Activated T-cell treated with anti-CD3 and anti-CD28 coated beads for 48 hours (primary cell): ENCODE data around the gene PAX8.

ENCODE experiments used
- DNase-seq: peaks from one replicate; pipeline ENCODE4 v3.0.0-alpha.2; 2020; ENCODE audit warnings: low read depth

Gene PAX8

DNA sequence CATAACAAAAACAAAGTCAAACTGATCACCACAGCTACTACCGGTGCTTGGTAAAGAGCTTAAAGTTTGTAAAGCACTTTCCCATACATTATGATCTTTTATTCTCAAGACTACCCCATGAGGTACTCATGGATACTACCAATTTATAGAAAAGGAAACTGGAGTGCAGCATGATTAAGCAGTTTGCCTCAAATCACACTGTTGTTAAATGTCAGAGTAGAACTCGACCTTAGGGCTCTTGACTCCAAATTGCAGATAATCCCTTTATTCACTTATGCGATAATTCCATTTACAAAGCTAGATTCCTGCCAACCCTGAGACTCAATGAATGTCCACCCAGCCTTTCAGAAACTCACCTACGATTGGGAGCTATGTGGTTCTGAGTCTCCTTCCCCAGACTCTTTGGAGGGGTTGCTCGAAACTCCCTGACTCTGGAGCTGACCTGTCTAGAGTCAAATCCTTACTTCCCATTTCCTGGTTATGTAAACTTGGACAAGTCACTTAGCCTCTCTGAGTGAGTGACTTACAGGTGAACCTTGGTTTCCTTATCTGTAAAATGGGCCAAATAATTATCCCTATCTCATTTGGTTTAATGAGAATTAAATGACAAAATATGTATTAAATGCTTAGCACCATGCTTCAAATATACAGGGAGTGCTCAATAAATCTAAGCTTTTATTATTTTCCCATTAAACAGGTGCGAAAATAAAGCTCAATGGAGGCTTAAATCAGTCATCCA is 57.6 kb downstream of the PAX8 start:
- DNase-seq = no peak

DNA sequence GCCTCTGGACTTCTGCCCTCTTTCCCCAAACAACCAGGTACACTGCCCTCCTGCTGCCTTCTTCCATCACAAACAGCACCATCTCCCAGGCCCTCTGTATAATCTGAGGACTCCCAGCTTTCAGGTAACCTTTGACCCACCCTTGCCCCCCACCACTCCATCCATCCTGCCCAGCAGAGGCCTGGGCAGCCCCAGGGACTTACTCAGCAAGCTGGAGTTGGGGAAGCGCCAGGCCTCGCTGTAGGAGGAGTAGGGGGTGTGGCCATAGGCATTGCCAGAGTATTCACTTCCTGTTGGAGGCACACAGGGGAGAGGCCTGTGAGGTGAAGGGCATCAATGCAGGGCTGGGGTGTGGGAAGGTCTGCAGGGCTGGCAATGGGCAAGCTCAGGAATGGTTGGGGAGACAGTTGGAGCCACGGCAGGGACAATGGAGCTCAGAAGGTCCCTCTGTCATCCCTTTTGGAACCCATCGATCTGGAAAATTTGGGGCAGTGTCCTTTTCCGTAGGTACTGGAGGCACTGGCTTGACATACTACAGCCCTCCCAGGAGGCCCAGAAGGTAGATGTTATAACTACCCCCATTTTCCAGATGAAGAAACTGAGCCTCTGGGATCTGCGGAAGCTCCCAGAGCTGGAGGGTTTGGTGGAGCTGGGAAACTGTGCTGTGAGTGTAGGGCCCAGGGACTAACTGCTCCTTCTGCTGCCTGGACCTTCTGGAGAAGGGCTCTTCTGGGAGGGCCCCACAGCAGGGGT is 58.7 kb downstream of the PAX8 start:
- DNase-seq = no peak

DNA sequence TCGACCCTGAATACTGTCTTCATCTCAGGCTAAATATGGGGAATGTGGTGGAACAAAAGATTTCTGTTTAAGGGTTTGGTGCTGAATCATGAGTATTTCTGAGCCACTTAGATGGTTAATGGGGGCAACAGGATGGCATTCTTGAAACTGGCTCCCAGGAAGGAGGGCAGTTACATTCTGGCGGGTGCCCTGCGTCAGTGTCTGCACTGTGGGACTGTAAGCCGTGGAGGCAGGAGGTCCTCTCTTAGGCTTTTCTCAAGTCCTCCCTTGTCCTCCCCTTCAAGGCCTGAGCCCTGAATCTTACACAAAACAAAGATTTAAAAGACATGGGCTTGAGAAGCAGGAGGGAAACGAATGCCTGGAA is 59.2 kb downstream of the PAX8 start:
- DNase-seq = no peak

DNA sequence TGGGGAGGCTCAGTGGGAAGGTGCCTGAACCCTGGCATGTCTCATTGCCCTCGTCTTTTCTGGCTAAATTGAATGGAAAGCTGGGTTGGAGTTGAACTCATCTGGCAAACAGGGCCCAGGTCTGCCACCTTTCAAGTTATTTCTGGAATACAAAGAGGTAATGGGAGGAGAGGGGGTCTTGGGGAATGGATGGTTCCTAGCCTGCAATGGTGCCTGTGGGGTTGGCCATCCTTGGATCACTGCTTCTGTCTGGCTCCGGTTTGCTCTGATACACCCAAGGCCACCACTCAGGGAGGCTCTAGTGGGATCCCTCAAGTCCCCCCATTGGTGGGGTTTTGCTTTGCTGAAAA is 59.7 kb downstream of the PAX8 start:
- DNase-seq = no peak

DNA sequence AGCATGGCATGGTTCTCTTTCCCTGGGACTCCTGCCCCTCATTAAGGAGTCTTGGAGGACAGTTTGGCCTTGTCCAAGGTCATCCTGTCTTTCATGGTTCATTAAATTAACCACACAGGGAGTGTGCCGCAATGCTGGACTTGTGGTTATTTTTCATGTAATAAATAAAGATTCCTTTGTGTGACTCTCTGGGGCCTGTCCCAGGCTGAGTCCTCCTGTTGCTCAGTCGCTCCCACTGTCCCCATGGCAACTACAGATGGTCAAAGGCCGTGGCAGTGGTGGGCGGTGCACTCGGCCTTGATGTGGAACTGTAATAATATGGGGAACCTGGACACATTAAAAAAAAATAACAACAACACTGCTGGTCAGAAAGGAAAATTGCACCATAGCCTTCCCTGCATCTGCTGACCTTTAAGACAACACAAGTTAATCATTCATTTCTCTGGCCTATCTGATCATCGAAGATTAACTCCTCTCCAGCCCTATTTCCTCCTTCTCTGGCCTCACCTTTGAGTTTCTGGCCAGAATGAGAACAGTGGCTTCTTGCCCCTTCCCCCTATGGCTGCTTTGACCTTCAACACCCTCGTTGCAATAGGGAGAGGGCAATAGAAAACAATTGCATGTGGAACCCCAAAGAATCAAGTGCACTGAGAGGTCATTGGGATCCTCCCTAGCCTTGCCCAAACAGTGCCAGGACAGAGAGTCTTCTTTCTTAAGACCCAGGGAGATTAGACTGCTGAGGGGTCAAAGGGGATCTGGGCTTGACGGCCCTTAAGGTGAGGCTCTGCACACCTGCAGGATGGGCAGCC is 60.2 kb downstream of the PAX8 start:
- DNase-seq = no peak

DNA sequence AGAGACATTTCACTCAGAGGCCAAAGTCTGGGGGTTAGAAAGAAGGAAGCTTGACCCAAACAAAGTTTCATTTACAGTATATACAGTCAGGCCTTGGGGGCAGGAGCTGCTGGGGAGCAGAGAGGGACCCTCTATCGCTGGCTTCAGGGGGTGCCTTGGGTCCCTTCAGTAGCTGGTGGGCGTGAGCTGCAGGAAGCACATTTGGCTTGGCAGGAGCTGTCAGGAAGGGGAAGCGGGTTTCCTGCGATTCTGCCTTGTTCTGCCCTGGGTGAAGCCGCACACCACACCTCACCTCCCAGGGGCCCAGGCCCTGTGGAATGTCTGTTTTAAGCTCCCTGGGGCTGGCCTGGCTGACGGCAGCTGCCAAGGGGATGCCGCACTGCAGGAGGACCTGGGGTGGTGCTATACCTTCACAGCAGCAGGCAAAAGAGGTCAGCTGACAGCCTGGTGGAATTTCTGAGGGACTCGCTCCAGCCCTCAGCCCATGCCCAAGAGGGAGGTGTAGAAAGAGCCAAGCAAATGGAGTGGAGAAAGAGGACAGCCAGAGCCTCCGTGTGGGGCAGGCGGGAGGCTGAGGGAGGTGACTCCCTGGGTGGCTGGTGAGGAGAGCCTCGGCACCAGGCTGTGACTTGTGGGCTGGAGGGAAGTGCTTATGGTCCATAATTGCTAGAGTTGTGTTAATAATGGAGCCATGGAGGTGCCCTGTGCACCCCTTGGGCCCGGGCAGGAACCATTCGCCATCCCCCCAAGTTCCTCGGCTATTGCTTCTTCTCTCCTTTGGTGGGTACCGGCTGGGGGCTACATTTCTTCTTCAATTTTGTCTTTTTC is 61.1 kb downstream of the PAX8 start:
- no peak for DNase-seq

DNA sequence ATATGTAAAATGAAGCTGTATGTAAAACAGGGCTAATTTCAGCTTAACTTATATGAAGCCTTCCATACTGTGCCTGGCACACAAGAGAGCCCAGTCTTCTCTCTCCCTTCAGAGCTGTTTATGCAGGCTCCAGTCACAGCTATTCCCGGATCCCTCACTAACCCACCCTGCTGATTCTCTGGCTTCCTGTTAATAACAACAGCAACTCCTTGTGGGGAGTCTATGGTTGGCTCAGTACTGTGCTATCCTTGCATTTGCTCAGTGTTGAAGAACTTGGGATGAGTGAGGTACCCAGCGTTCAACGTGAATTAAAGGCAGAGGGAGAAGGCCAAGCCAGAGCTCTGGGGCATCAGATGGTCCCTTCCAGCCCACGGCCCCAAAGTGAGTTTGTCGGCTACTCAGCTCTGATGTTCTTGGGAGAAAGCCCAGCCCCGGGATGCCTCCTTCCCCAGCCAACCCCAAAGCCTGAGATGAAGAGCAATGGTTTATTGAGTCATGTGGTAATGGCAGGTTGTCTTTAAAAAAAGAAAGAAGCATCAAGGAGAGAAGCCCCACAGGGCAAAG is 61.7 kb downstream of the PAX8 start:
- DNase-seq = no peak

DNA sequence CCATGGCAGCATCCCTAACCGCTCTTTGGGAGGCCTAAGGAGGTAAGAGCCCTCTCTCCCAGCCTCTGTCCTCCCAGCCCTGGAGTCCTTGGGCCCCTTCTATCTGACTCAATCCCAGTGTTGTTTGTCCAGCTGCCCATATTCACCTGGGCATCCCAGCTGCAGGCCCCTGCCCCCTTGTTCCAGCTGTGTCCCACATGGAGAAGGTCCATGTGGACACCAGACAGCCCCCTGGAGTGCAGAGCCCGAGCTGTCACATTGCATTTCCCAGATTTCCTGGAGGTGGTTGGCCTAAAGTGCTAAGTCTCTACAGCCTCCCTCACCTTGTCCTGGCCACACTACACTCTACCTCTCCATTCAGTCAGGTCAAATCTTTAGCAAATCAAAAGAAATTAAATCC is 62.4 kb downstream of the PAX8 start:
- no peak for DNase-seq

DNA sequence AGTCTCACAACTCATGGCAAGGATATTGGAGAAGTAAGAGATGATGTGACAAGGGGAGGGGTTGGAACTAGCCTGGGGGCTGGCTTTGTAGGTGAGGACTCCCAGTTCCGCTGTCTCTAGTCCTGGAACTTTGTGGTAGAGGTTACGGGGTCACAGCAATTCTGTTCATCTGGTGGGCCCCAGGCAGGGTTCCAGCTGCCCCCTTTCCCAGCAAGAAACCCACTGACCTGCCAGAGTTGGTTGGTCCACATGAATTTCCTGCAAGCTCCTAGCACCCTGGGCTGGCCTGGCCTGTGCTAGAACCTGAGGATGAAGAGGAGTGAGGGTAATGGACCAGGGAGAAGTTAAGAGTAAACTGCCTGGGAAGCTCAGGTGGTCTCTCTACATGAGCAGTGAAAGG is 63.7 kb downstream of the PAX8 start:
- DNase-seq = no peak

DNA sequence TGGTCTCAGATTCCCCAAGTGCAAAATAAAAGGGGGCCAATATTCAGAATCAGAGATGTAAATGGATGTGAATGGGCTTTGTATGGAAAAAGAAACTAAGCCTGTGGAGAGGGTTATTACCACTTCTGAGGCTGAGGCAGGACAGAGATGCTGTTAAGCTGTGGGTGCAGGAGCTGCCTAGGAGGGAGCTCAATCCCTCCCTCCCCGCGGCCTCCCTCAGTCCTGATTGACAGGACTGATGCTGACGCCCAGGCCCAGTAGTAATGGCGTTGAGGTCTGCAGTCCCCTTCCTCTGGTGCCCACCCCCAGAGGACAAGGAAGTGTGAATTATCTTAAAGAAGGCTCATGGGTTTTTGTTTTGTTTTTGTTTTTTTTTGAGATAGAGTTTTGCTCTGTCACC is 64.6 kb downstream of the PAX8 start:
- no peak for DNase-seq

DNA sequence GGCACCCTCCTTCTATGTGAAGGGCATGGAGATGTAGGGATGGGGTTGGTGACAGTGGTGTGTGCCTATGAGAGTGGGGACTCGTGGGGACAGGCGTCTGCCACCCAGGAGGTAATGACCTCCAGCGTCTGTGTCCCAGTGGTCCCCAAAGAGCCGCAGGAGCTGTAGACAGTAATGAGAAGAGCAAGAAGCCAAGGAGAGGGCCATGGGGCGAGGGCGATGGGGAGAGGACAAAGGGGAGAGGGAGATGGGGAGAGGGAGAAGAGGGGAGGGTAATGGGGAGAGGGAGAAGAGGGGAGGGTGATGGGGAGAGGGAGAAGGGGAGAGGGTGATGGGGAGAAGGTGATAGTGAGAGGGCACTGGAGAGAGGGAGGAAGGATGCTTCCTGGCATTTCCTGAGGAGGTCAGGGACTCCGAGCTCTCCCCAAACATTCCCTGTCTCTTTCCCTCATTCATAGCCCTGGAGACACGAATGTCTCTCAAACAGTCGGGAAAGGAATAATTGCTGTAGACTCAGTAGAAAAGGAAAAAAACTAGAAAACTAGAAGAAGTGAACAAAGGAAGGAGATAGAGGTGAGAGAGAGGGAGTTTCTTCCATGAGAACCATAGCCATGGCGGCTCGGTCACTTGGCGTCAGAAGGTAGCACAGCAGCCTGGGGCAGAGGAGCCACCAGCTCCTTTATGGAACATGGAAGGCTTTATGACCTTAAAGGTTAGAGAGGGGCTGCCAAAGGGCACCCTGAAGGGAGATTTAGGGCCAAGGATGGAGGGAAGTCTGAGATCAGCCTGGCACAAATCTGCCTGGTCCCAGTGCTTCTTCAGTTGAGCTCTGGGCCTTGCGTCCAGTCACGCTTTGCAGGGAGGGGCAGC is 65.4 kb downstream of the PAX8 start:
- no peak for DNase-seq

DNA sequence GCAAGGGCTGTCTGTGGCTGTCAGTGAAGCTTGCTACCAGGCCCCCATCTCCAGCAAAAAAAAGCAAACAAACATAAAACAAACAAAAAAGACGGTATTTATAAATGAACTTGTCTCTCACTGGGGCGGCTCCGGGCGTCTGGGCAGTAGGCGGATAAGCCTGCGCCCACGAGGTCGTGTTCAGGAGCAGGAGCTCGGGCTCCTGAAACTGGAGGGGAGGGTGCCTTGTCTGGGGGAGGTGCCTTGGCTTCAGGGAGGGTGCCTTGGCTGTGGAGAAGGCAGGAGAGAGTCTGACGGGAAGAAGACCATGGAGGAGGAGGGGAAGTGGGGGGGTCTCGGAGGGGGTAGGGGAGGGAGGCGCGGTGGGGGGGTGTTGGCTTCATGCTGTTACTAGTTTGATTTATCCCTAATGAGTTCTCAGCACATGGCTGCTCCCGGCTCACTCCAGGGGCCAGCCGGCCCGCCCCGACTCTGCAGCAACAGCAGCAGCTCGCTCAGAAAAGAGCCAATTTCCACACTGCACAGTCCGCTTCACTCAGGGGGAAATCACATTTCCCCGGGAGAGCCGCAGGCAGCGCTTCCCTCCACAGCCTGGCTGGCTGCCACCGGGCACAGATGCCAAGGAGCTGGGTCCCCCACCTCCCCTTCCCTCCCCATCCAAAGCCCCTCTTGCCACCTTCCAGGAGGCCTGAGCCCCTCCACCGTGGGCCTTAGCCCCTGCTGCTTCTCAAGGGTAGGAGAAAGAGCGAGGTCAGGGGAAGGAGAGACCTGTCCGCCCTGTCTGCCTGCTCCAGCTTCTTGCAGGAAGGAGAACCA is 66.3 kb downstream of the PAX8 start:
- no peak for DNase-seq

DNA sequence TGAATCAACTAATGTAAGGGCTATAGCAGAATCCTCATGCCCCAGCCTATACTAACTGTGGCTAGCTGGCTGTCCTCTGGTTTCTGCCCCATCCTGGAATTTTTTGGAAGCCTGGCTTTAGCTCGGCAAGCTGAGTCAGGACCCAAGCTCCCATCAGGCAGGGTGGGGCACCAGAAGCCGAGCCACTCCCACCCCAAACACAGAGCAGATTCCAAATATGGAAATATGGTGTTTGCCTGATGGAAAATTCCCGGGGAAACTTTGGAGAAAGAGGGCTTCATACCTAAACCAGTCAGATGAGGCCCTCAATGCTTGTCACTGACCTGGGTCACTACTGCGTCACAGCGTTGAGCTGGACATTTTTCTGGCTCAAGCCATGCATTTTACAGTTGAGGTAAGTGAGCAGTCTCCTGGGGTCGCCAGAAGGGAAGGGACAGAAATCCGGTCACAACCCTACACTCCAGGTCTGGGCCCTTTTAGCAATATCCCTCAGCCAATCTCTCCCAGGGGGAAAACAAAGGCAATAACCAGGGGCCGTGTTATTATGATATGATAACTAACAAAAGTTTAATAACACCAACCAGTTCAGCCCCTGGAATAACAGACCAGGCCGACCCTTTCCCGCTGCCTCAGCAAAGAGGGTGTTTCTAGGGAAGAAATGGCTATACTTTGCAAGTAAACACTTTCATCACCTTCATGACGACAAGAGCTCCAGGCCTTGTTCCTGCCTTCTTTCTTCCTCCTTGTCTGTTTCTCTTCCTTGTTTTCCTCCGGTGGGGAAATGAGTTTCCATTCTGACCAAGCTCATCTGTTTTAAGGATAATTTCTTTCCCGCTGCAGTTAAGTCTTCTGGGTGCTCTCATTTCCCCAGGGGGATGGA is 67.3 kb downstream of the PAX8 start:
- DNase-seq = no peak

DNA sequence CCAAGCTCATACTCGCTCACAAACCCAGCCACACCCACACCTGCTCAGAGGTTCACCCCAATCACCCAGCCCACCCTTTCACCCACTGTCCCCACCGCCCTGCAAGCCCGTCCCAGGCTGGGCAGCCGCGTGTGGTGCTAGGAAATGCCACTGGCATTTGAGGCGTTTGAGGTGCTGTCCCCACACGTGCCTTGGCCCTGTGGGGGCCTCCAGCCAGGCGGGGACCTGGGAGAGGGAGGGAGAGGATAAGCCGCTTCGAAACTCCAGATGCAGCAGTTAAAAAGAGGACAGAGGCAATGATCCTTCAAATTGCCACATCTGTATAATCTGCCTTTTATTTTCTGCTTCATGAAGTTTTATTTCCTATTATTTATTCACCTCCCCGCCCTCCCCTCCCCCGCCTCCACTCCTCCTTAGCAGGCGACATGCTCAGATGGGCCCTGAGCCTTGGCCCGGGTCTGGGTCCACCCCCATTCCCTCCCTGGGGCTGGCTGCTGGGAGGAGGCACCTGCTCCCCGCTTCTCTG is 69.0 kb downstream of the PAX8 start:
- DNase-seq = no peak

DNA sequence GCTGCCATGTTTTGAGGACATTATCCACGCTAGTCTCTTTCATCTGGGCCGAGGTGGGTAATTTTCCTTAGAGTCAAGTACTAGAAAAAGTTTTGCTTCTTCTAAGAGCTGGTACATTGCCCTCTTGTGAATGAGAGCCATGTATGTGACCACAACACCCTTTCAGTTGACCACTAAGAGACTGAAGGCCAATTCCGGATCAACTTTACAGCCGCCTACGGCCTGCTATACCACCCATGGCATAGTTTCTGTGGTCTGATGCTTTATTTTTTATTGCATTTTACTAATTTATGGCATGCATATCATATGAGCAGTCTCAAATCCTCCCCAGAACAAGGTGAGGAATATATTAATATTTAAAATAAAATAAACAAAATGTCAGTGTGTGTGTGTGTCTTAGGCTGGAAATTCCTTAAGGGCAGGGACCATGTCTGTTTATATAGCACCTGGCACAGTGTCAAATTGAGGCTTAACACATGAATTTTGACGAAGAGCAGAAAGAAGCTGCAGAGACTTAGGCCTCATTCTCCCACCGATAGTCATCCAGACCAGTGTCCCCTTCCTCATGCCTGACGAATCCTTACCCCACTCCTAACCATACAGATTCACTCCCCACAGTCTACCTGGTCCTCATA is 69.6 kb downstream of the PAX8 start:
- DNase-seq = no peak

DNA sequence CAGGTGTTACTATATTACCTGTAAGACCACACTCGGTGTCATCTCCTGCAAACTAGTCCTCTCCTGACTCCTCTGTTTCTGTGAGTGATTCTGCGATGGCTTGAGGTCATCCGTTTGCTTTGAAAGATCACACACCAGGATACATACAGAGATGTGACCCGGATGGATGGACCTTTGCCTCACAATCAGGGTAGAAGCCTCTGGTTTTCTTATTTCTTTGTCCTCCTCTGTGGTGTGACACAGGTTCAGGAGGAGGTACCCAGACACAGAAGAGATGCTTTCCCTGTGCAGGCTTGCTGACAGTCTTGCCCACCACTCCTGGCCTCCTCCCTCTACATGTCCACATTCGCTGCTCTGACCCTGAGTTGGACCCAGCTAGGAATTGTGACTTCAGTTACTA is 70.3 kb downstream of the PAX8 start:
- DNase-seq = no peak

DNA sequence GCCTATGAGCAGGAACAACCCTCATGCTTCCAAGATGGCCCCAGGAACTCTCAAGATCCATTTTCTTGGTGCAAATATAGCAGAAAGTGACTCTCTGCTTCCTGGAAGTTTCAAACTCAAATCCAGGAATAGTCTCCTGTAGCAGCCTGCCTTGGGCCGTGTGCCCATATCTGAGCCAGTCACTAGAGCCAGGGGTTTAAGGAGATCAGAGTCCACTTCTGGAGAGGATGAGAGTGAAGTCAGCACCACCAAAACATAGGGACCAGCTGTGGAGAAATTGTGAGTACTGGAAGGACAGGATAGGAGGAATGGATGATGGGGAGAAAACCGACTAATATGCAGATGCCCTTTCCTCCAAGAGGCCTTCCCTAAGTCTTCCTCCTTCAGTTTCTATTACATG is 71.7 kb downstream of the PAX8 start:
- no peak for DNase-seq

DNA sequence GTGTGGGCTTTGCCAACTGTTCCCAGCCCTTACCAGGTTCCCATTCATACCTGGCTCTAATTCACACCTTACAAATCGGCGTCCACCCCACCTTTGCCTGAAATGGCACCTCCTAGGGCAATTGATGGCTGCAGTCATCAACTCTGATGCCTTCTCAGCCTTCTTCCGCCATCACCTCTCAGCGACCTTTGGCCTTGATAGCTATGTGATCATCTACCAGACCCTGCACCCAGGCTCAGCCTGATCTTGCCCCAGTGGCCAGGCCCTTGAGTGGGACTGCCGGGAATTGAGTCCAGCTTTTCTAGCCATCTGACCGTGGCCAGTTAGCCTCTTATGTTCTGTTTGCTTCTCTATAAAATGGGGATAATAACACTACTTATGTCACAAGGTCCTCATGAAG is 72.5 kb downstream of the PAX8 start:
- DNase-seq = no peak
